ENCODE data around the gene TMTC1.

Gene TMTC1

GRCh38 chr12:29672580-29672979, 111.2 kb downstream of the TMTC1 start:
- H3K27ac ChIP-seq (ENCODE audit: low read length), result no peak overlapping the region
- TF ChIP-seq EZH2phosphoT487 (IDR thresholded peaks at IDR 0.05; ENCODE audit: low read depth), result no peak
- TF ChIP-seq, protein P1, sequence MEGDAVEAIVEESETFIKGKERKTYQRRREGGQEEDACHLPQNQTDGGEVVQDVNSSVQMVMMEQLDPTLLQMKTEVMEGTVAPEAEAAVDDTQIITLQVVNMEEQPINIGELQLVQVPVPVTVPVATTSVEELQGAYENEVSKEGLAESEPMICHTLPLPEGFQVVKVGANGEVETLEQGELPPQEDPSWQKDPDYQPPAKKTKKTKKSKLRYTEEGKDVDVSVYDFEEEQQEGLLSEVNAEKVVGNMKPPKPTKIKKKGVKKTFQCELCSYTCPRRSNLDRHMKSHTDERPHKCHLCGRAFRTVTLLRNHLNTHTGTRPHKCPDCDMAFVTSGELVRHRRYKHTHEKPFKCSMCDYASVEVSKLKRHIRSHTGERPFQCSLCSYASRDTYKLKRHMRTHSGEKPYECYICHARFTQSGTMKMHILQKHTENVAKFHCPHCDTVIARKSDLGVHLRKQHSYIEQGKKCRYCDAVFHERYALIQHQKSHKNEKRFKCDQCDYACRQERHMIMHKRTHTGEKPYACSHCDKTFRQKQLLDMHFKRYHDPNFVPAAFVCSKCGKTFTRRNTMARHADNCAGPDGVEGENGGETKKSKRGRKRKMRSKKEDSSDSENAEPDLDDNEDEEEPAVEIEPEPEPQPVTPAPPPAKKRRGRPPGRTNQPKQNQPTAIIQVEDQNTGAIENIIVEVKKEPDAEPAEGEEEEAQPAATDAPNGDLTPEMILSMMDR (IDR thresholded peaks at IDR 0.05; ENCODE audit: low read depth, low read length), result no peak
- no peaks in the 10 kb centered on the region for H3K4me1 ChIP-seq (ENCODE audit: low read length)
- no peaks in the 10 kb centered on the region for H3K9me3 ChIP-seq (ENCODE audit: insufficient read depth, low read length)
- H3K27me3 ChIP-seq (ENCODE audit: low read depth, low read length), result no peaks in the 10 kb centered on the region
- no peaks in the 10 kb centered on the region for H3K36me3 ChIP-seq (replicated peaks; ENCODE audit: low read depth, low read length)
- no peak overlapping the region for H2AFZ ChIP-seq (ENCODE audit: low read depth, low read length)
- no peaks in the 10 kb centered on the region for H3K79me2 ChIP-seq (ENCODE audit: low read length)
- no peak overlapping the region for H3K4me3 ChIP-seq (ENCODE audit: low read length)
- no peak overlapping the region for H3K9ac ChIP-seq (ENCODE audit: low read length)
- H3K4me2 ChIP-seq (ENCODE audit: low read length), result no peak overlapping the region
- H4K20me1 ChIP-seq (ENCODE audit: insufficient read depth, low read length), result no peaks in the 10 kb centered on the region

DNA sequence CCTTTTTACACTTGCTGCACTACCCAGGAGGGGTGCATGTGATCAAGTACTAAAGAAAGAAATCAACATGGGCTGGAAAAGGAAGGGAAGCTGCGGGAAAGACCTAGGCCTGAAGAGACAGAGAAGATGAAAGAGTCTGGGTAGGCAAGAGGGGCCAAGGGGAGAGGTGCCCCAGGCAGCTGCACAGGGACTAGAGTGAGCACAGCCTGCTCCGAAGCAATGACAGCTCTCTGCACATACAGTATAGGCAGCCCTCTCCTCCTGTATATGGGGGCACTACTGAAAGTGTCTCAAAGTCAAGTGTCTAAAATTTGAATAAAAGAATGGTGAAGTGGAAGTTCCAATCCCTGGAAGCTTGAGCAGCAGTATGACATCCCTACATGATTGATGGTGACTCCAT, 112.0 kb downstream of the TMTC1 start:
- no peak overlapping the region for H2AFZ ChIP-seq (ENCODE audit: low read depth, low read length)
- H3K27me3 ChIP-seq (ENCODE audit: low read depth, low read length), result no peaks in the 10 kb centered on the region
- H3K9ac ChIP-seq (ENCODE audit: low read length), result no peak overlapping the region
- no peak overlapping the region for H3K4me2 ChIP-seq (ENCODE audit: low read length)
- no peak for TF ChIP-seq EZH2phosphoT487 (IDR thresholded peaks at IDR 0.05; ENCODE audit: low read depth)
- TF ChIP-seq, protein P1 (IDR thresholded peaks at IDR 0.05; ENCODE audit: low read depth, low read length), result no peak
- no peaks in the 10 kb centered on the region for H3K36me3 ChIP-seq (replicated peaks; ENCODE audit: low read depth, low read length)
- H3K27ac ChIP-seq (ENCODE audit: low read length), result no peak overlapping the region
- H4K20me1 ChIP-seq (ENCODE audit: insufficient read depth, low read length), result no peaks in the 10 kb centered on the region
- H3K4me3 ChIP-seq (ENCODE audit: low read length), result no peak overlapping the region
- no peaks in the 10 kb centered on the region for H3K79me2 ChIP-seq (ENCODE audit: low read length)
- no peaks in the 10 kb centered on the region for H3K4me1 ChIP-seq (ENCODE audit: low read length)
- no peaks in the 10 kb centered on the region for H3K9me3 ChIP-seq (ENCODE audit: insufficient read depth, low read length)

DNA sequence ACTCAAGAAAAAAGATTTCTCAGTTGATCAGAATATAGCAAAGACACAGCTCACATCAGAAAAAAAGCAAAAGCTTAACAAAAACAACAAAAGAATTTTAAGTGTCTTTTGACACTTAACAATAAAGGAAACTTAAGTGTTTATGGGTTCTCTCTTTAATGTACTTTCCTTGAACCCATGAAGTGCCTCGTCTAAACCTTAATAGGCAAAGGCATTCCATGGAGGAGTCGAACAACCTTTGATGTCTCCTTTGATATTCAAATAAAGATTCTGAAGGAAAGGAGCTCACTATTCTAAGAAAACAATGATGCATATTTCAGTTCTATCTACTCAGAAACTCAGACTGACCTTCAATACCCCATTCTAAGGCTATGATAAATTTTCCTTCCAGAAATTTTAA, 116.7 kb downstream of the TMTC1 start:
- Histone ChIP-seq H3K27ac (ENCODE audit: low read length) (no peak overlapping the region), H3K4me2 (ENCODE audit: low read length) (no peak overlapping the region), H3K79me2 (ENCODE audit: low read length) (no peaks in the 10 kb centered on the region), H3K4me3 (ENCODE audit: low read length) (no peak overlapping the region), H4K20me1 (ENCODE audit: insufficient read depth, low read length) (no peaks in the 10 kb centered on the region), H3K36me3 (replicated peaks; ENCODE audit: low read depth, low read length) (no peaks in the 10 kb centered on the region), H3K9ac (ENCODE audit: low read length) (no peak overlapping the region), H3K4me1 (ENCODE audit: low read length) (no peaks in the 10 kb centered on the region), H3K27me3 (ENCODE audit: low read depth, low read length) (no peaks in the 10 kb centered on the region), H2AFZ (ENCODE audit: low read depth, low read length) (no peak overlapping the region), H3K9me3 (ENCODE audit: insufficient read depth, low read length) (no peaks in the 10 kb centered on the region)
- no peak for TF ChIP-seq EZH2phosphoT487 (IDR thresholded peaks at IDR 0.05; ENCODE audit: low read depth)
- TF ChIP-seq, protein P1 (IDR thresholded peaks at IDR 0.05; ENCODE audit: low read depth, low read length), result no peak

- Histone ChIP-seq H3K9me3 (ENCODE audit: insufficient read depth, low read length) (no peaks in the 10 kb centered on the region), H4K20me1 (ENCODE audit: insufficient read depth, low read length) (no peaks in the 10 kb centered on the region), H2AFZ (ENCODE audit: low read depth, low read length) (no peak overlapping the region), H3K4me2 (ENCODE audit: low read length) (no peak overlapping the region), H3K4me3 (ENCODE audit: low read length) (no peak overlapping the region), H3K36me3 (replicated peaks; ENCODE audit: low read depth, low read length) (no peaks in the 10 kb centered on the region), H3K9ac (ENCODE audit: low read length) (no peak overlapping the region), H3K79me2 (ENCODE audit: low read length) (no peaks in the 10 kb centered on the region), H3K27ac (ENCODE audit: low read length) (no peak overlapping the region), H3K4me1 (ENCODE audit: low read length) (no peaks in the 10 kb centered on the region), H3K27me3 (ENCODE audit: low read depth, low read length) (no peaks in the 10 kb centered on the region)
- TF ChIP-seq EZH2phosphoT487 (IDR thresholded peaks at IDR 0.05; ENCODE audit: low read depth), result no peak
- TF ChIP-seq, protein P1 (IDR thresholded peaks at IDR 0.05; ENCODE audit: low read depth, low read length), result no peak
Observed at GRCh38 chr12:29665107-29665506, 118.6 kb downstream of the TMTC1 start.

Data from OCI-LY3 (cell line).